SK-N-SH (cell line): ENCODE results near the gene SIX2. TPM values are rescaled to one million over a fixed set of nuclear protein-coding genes. Genes with fewer than 3 reads are reported as not detected.

Source experiments
- CTCF ChIA-PET: fragments of 300-600, 350-600 bp; formaldehyde crosslinking; extraction: SDS; loops from one replicate; lab custom pipeline; 2021; lab: Yijun Ruan, JAX
- POLR2A ChIA-PET: fragments of 350-600 bp; sonication (Branson Sonifier 250); formaldehyde crosslinking; extraction: SDS; loops from one replicate; lab custom pipeline; 2020; ENCODE audit warnings: antibody characterized with exemption, inconsistent platforms; lab: Yijun Ruan, JAX
- DNase-seq: peaks from one replicate; pipeline ENCODE4 v3.0.0; 2012
- H2AFZ ChIP-seq: fragments of 200-600 bp; sonication (generic); 2 replicates; pipeline ENCODE4 v1.8.1; 2016; ENCODE audit warnings: antibody characterized with exemption, mild to moderate bottlenecking, low read depth
- H3F3A ChIP-seq: fragments of 200-600 bp; sonication (generic); replicated peaks from 2 replicates; pipeline ENCODE3; 2016; ENCODE audit warnings: antibody characterized with exemption, mild to moderate bottlenecking; ENCODE audit not compliant: insufficient read depth
- H3K27ac ChIP-seq, 2 experiments: fragments of 200-500 bp in 1 of 2; fragments of 200-600 bp in 1 of 2; sonication (Bioruptor generic) in 1 of 2; sonication (generic), shearing (Covaris generic) in 1 of 2; 2 replicates each; pipeline versions ENCODE4 v1.5.1 to v1.6.1; 2014 to 2016; ENCODE audit warnings: low read depth in 2 of 2, inconsistent platforms in 1 of 2, low read length in 1 of 2, mild to moderate bottlenecking in 1 of 2, mixed read lengths in 1 of 2
- H3K27me3 ChIP-seq: fragments of 200-600 bp; sonication (generic), shearing (Covaris generic); 2 replicates; pipeline ENCODE4 v1.6.1; 2016; ENCODE audit warnings: mixed run types; ENCODE audit not compliant: insufficient read depth
- H3K36me3 ChIP-seq, 2 experiments: fragments of 200-500 bp in 1 of 2; fragments of 200-600 bp in 1 of 2; sonication (Bioruptor generic) in 1 of 2; sonication (generic) in 1 of 2; replicated peaks in 1 of 2; 2 replicates each; pipeline versions ENCODE3 to v1.5.1; 2014 to 2016; ENCODE audit warnings: low read length in 1 of 2, mild to moderate bottlenecking in 1 of 2; ENCODE audit not compliant: insufficient read depth in 2 of 2, control insufficient read depth in 1 of 2
- H3K4me1 ChIP-seq, 2 experiments: fragments of 200-500 bp in 1 of 2; fragments of 200-600 bp in 1 of 2; sonication (Bioruptor generic) in 1 of 2; sonication (generic), shearing (Covaris generic) in 1 of 2; 2 replicates each; pipeline versions ENCODE4 v1.5.1 to v1.6.1; 2014 to 2016; ENCODE audit warnings: low read depth in 1 of 2, low read length in 1 of 2, mixed run types in 1 of 2; ENCODE audit not compliant: insufficient read depth in 2 of 2, control insufficient read depth in 1 of 2
- H3K4me2 ChIP-seq: fragments of 200-600 bp; sonication (generic), shearing (Covaris generic); 2 replicates; pipeline ENCODE4 v1.6.1; 2017; ENCODE audit warnings: mixed run types
- H3K4me3 ChIP-seq, 2 experiments: fragments of 200-500 bp in 1 of 2; fragments of 200-600 bp in 1 of 2; sonication (Bioruptor generic) in 1 of 2; sonication (generic), shearing (Covaris generic) in 1 of 2; 2 replicates each; pipeline versions ENCODE4 v1.5.1 to v1.8.1; 2014 to 2016; ENCODE audit warnings: low read depth in 2 of 2, inconsistent platforms in 1 of 2, low read length in 1 of 2, mild to moderate bottlenecking in 1 of 2, mixed read lengths in 1 of 2, moderate library complexity in 1 of 2
- H3K79me2 ChIP-seq: fragments of 200-600 bp; sonication (generic); 2 replicates; pipeline ENCODE4 v1.8.1; 2017; ENCODE audit warnings: mild to moderate bottlenecking; ENCODE audit not compliant: insufficient read depth
- H3K9ac ChIP-seq: fragments of 200-600 bp; sonication (generic); 2 replicates; pipeline ENCODE4 v1.6.1; 2017; ENCODE audit warnings: mixed run types
- H3K9me2 ChIP-seq: fragments of 200-600 bp; sonication (generic); 2 replicates; pipeline ENCODE4 v1.6.1; 2017; ENCODE audit warnings: mixed run types
- H3K9me3 ChIP-seq: fragments of 200-600 bp; sonication (generic); 2 replicates; pipeline ENCODE4 v1.6.1; 2017; ENCODE audit warnings: mixed run types, mild to moderate bottlenecking, moderate library complexity
- H4K20me1 ChIP-seq: fragments of 200-600 bp; sonication (generic); 2 replicates; pipeline ENCODE4 v1.6.1; 2017; ENCODE audit warnings: mild to moderate bottlenecking, mixed run types; ENCODE audit not compliant: insufficient read depth
- CHD2 ChIP-seq: fragments of 150-350 bp; IDR thresholded peaks from 2 replicates; pipeline ENCODE4 v1.6.1; 2018; ENCODE audit warnings: low read length; ENCODE audit not compliant: partially characterized antibody
- FOXJ3 ChIP-seq: sonication (generic); formaldehyde crosslinking; IDR thresholded peaks from 2 replicates; pipeline ENCODE4 v1.5.1; 2020; ENCODE audit warnings: mild to moderate bottlenecking, missing genetic modification reagents
- NRF1 ChIP-seq: IDR thresholded peaks from 2 replicates; pipeline ENCODE4 v1.6.1; 2012; ENCODE audit warnings: low read depth, mild to moderate bottlenecking, low read length
- POLR2AphosphoS5 ChIP-seq: IDR thresholded peaks from 2 replicates; pipeline ENCODE4 v1.6.1; 2012; ENCODE audit warnings: low read depth, low read length
- RAD21 ChIP-seq: IDR thresholded peaks from 2 replicates; pipeline ENCODE4 v1.6.1; 2012; ENCODE audit warnings: mild to moderate bottlenecking, low read length
- REST ChIP-seq: IDR thresholded peaks from 2 replicates; pipeline ENCODE4 v1.6.1; 2012; ENCODE audit warnings: mild to moderate bottlenecking, low read depth, low read length, moderate library complexity
- RFX5 ChIP-seq: IDR thresholded peaks from 2 replicates; pipeline ENCODE4 v1.6.1; 2012; ENCODE audit warnings: mild to moderate bottlenecking, improper control_type of control experiment, low read length
- USF2 ChIP-seq: fragments of 150-350 bp; IDR thresholded peaks from 2 replicates; pipeline ENCODE4 v1.6.1; 2017; ENCODE audit warnings: antibody characterized with exemption, low read length, low read depth, borderline replicate concordance
- WGBS: methylation state at CpG from one replicate; pipeline ENCODE4 v1.1.6; 2017; ENCODE audit warnings: low lambda C conversion rate; 5-methylcytosine and 5-hydroxymethylcytosine counted together
- polyA plus RNA-seq, 3 experiments: library from polyadenylated mRNA; depleted of rRNA; stranded (reverse); fragments of >200 nt; gene quantifications; 2 replicates each; pipeline ENCODE4 v1.2.3, GENCODE V29; 2012

Gene SIX2
- polyA plus RNA-seq, 1 of the 3 experiments (the other 2 are of a cell fraction), result 0.76 TPM

- no peak overlapping the region for H3K4me2 ChIP-seq
- H3K9me3 ChIP-seq, result no peaks in the 10 kb centered on the region
- H3K27ac ChIP-seq, result no peak overlapping the region
- no peak for DNase-seq
- no peak overlapping the region for H3K4me3 ChIP-seq
- TF ChIP-seq RFX5 (no peak), CHD2 (no peak), RAD21 (no peak), POLR2AphosphoS5 (no peak)
- TF ChIP-seq, all 33 proteins: peak for 0
- no peaks in the 10 kb centered on the region for H3K9me2 ChIP-seq
- ChIA-PET POLR2A (no interaction called here), CTCF (interaction anchor here (1.2 to 13.2 kb wide), 7 partner anchors 11 to 924 kb away, joined by 4 to 130 read pairs (median 9); no protein-coding TSS in a partner anchor)
- no peaks in the 10 kb centered on the region for H4K20me1 ChIP-seq
- no peak overlapping the region for H3K9ac ChIP-seq
- no peaks in the 10 kb centered on the region for H3K27me3 ChIP-seq
- peaks cover 0 to under 1% of the 10 kb centered on the region in 2 experiments; a peak in 1 of 4 replicates for H3K4me1 ChIP-seq
- no peaks in the 10 kb centered on the region for H3K79me2 ChIP-seq
- H2AFZ ChIP-seq, result no peak overlapping the region
- H3K36me3 ChIP-seq, result no peaks in the 10 kb centered on the region
- no peaks in the 10 kb centered on the region for H3F3A ChIP-seq
- WGBS, result 75% methylated on average over 5 of the region's 5 CpGs
Measured at GRCh38 chr2:44967727-44968432, 41.4 kb downstream of the SIX2 start.

GRCh38 chr2:44967056-44967455 lies 42.2 kb downstream of the SIX2 start:
- H3K36me3 ChIP-seq, result no peaks in the 10 kb centered on the region
- no peaks in the 10 kb centered on the region for H4K20me1 ChIP-seq
- peaks cover 0 to 8% of the 10 kb centered on the region in 2 experiments; a peak in 1 of 4 replicates for H3K4me1 ChIP-seq
- H3K9ac ChIP-seq, result no peak overlapping the region
- H3K9me2 ChIP-seq, result no peaks in the 10 kb centered on the region
- no peak overlapping the region for H2AFZ ChIP-seq
- CTCF ChIA-PET, result interaction anchor here (1.2 to 13.2 kb wide), 6 partner anchors 10 to 923 kb away, joined by 3 to 130 read pairs (median 9); no protein-coding TSS in a partner anchor
- POLR2A ChIA-PET, result no interaction called here
- H3K9me3 ChIP-seq, result no peaks in the 10 kb centered on the region
- no peak for TF ChIP-seq NRF1
- no peak for TF ChIP-seq FOXJ3
- TF ChIP-seq REST, result peak; percentile 74
- TF ChIP-seq USF2, result no peak
- DNase-seq, result no peak
- WGBS, result 79% methylated on average over 6 of the region's 6 CpGs
- H3K27ac ChIP-seq, result no peak overlapping the region
- no peaks in the 10 kb centered on the region for H3K79me2 ChIP-seq
- no peak overlapping the region for H3K4me2 ChIP-seq
- no peak overlapping the region for H3K4me3 ChIP-seq
- no peaks in the 10 kb centered on the region for H3K27me3 ChIP-seq
- H3F3A ChIP-seq, result no peaks in the 10 kb centered on the region
